HepG2 (cell line): ENCODE results near the gene TNFRSF6B. TPM values are rescaled to one million over a fixed set of nuclear protein-coding genes. Genes with fewer than 3 reads are reported as not detected.

Experiments
- ADNP ChIP-seq: sonication (generic); formaldehyde crosslinking; IDR thresholded peaks from 2 replicates; pipeline ENCODE4 v1.4.0; 2020; ENCODE audit warnings: missing genetic modification reagents
- ATF2 ChIP-seq: sonication (generic); formaldehyde crosslinking; IDR thresholded peaks from 2 replicates; pipeline ENCODE4 v1.4.0; 2020; ENCODE audit warnings: missing genetic modification reagents
- BRF2 ChIP-seq: sonication (generic); formaldehyde crosslinking; IDR thresholded peaks from 2 replicates; pipeline ENCODE4 v1.8.1; 2022; ENCODE audit warnings: mild to moderate bottlenecking, missing genetic modification reagents
- CBX2 ChIP-seq, 2 experiments: fragments of 200-600 bp in 1 of 2; sonication (generic); formaldehyde crosslinking in 1 of 2; IDR thresholded peaks; 2 replicates each; pipeline versions ENCODE4 v1.7.0 to v1.8.1; 2018 to 2022; ENCODE audit warnings: low read depth in 2 of 2, low read length in 1 of 2, mild to moderate bottlenecking in 1 of 2, missing genetic modification reagents in 1 of 2
- MLLT10 ChIP-seq: sonication (generic); formaldehyde crosslinking; IDR thresholded peaks from 2 replicates; pipeline ENCODE4 v1.4.0; 2020; ENCODE audit warnings: missing genetic modification reagents
- NR0B2 ChIP-seq: sonication (generic); formaldehyde crosslinking; IDR thresholded peaks from 2 replicates; pipeline ENCODE4 v1.4.0; 2020; ENCODE audit warnings: mild to moderate bottlenecking, missing genetic modification reagents
- PAF1 ChIP-seq: IDR thresholded peaks from 2 replicates; pipeline ENCODE4 v1.6.1; 2016; ENCODE audit warnings: missing genetic modification reagents, missing compliant biosample characterization
- PPARG ChIP-seq: conservative IDR thresholded peaks from 2 replicates; pipeline ENCODE4 v1.6.1; 2016; ENCODE audit warnings: missing biosample characterization, missing genetic modification reagents
- PRDM15 ChIP-seq: sonication (generic); formaldehyde crosslinking; IDR thresholded peaks from 2 replicates; pipeline ENCODE4 v1.4.0; 2020; ENCODE audit warnings: missing genetic modification reagents
- PRMT3 ChIP-seq: sonication (generic); formaldehyde crosslinking; IDR thresholded peaks from 2 replicates; pipeline ENCODE4 v1.8.1; 2022; ENCODE audit warnings: low read depth, mild to moderate bottlenecking, moderate library complexity, missing genetic modification reagents, borderline replicate concordance
- SMAD9 ChIP-seq: sonication (generic); formaldehyde crosslinking; IDR thresholded peaks from 2 replicates; pipeline ENCODE4 v1.5.1; 2020; ENCODE audit warnings: mild to moderate bottlenecking, missing genetic modification reagents
- SNAPC5 ChIP-seq: sonication (generic); formaldehyde crosslinking; IDR thresholded peaks from 2 replicates; pipeline ENCODE4 v1.8.1; 2023; ENCODE audit warnings: mild to moderate bottlenecking, missing genetic modification reagents, borderline replicate concordance
- ZBTB7A ChIP-seq: sonication (generic); formaldehyde crosslinking; IDR thresholded peaks from 2 replicates; pipeline ENCODE4 v1.8.0; 2022; ENCODE audit warnings: mild to moderate bottlenecking, missing genetic modification reagents
- ZFP36L2 ChIP-seq: sonication (generic); formaldehyde crosslinking; IDR thresholded peaks from 2 replicates; pipeline ENCODE4 v1.4.0; 2020; ENCODE audit warnings: missing genetic modification reagents
- ZNF275 ChIP-seq: sonication (generic); formaldehyde crosslinking; IDR thresholded peaks from 2 replicates; pipeline ENCODE4 v1.8.0; 2022; ENCODE audit warnings: missing genetic modification reagents, mild to moderate bottlenecking, inconsistent platforms, borderline replicate concordance
- ZNF510 ChIP-seq: sonication (generic); formaldehyde crosslinking; IDR thresholded peaks from 2 replicates; pipeline ENCODE4 v1.4.0; 2020; ENCODE audit warnings: low read depth, mild to moderate bottlenecking, missing genetic modification reagents
- ZNF513 ChIP-seq: sonication (generic); formaldehyde crosslinking; conservative IDR thresholded peaks from 2 replicates; pipeline ENCODE4 v1.5.0; 2020; ENCODE audit warnings: missing genetic modification reagents
- polyA plus RNA-seq, 8 experiments: library from polyadenylated mRNA; depleted of rRNA in 3 of 8; stranded (reverse) in 7 of 8; unstranded in 1 of 8; fragments of >200 nt; fragmentation: Illumina TruSeq in 4 of 8; extraction: Trizol in 4 of 8; gene quantifications; 2 replicates each; pipeline versions ENCODE4 v1.2.1 to v1.2.3, GENCODE V29; 2011 to 2016; ENCODE audit warnings: low read depth in 4 of 8, missing spikeins in 1 of 8, mixed read lengths in 1 of 8; ENCODE audit not compliant: insufficient read depth in 1 of 8
- total RNA-seq, 5 experiments: library from RNA; depleted of rRNA; stranded (reverse); fragments of >200 nt; fragmentation: Illumina TruSeq; extraction: Trizol; gene quantifications; 2 replicates each; pipeline ENCODE4 v1.2.3, GENCODE V29; 2016; ENCODE audit warnings: low read depth in 1 of 5

The TNFRSF6B gene
- total and polyA plus RNA-seq, 2 of the 13 experiments (the other 11 are each of a cell fraction or from before 2014, with no cell fraction given): 0.24 TPM; not detected in 1

GRCh38 chr20:63737945-63738686, 41.7 kb downstream of the TNFRSF6B start (continued):
- TF ChIP-seq ADNP (no peak), ZNF510 (CRISPR knock-in tag) (peak; percentile 83; the same call in 1 of the 2 replicates), PRDM15 (CRISPR knock-in tag) (peak; percentile 51; the same call in 1 of the 2 replicates), ZFP36L2 (no peak; the same call in 1 of the 2 replicates), PRMT3 (CRISPR knock-in tag) (peak; percentile 96), MLLT10 (peak; percentile 65; the same call in 1 of the 2 replicates), NR0B2 (CRISPR knock-in tag) (0 out of 2 replicates have a peak, but pooled peaks have one; percentile 65), ZNF513 (peak; percentile 42; the same call in 1 of the 2 replicates), CBX2 (IDR thresholded peaks at IDR 0.05; ENCODE audit: low read depth, low read length) (no peak), CBX2 (CRISPR knock-in tag; IDR thresholded peaks at IDR 0.05; ENCODE audit: low read depth) (0 out of 2 replicates have a peak, but pooled peaks have one; percentile 27), BRF2 (CRISPR knock-in tag) (peak; percentile 85; the same call in 1 of the 2 replicates), PPARG (CRISPR knock-in tag) (peak; percentile 75; the same call in 1 of the 2 replicates), PAF1 (CRISPR knock-in tag) (no peak), SNAPC5 (CRISPR knock-in tag) (no peak), ATF2 (CRISPR knock-in tag) (peak; percentile 75; the same call in 1 of the 2 replicates), SMAD9 (no peak; the same call in 1 of the 2 replicates), ZBTB7A (CRISPR knock-in tag) (peak; percentile 92; the same call in 1 of the 2 replicates), ZNF275 (CRISPR knock-in tag) (0 out of 2 replicates have a peak, but pooled peaks have one; percentile 27)
